ENCODE data around the gene RASL10B. TPM values are rescaled to one million over a fixed set of nuclear protein-coding genes. Genes with fewer than 3 reads are reported as not detected.

RASL10B gene
- total RNA-seq, 1 donor from 2014 or later = 3.3 TPM

DNA sequence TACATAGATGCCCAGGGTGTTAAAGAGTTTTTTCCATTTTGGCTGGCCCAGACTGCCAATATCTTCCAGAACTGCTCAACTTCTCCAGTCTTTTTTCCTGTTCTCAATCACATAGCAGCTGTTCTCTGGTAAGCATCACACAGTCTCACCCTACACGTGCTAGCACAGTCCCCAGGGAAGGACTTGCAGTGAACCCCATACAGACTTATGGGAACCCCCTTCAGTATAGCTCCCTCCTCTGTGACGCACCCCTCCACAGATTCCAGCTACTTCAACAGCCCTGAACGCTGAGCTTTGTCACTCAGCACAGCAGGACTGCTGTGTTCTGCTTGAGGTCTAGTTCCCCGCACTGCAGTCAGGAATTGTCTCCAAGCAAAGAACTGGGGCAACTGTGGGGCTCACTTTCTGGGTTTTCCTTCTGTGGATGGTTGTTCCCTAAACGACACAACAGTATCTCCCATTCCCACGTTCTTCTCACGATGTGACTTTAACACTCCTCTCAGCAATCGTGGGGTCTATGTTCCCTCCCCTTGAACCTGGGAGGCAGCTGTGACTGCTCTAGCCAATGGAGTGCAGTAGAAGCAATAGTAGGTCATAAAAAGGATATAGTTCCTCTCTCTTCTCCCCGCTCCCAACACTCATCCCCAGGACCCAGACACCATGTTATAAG, 60.4 kb downstream of the RASL10B start:
- TF ChIP-seq CTCF (IDR thresholded peaks at IDR 0.05; ENCODE audit: partially characterized antibody, unreplicated experiment) = no peak
- H3K4me3 Mint-ChIP-seq (ENCODE audit: unreplicated experiment) = no peak overlapping the region
- H3K36me3 Mint-ChIP-seq (ENCODE audit: unreplicated experiment) = peaks cover 7% of the 10 kb centered on the region
- H3K27me3 Mint-ChIP-seq (ENCODE audit: unreplicated experiment) = peaks cover 30% of the 10 kb centered on the region
- peaks cover 2% of the 10 kb centered on the region for H3K4me1 Mint-ChIP-seq (ENCODE audit: low read depth, unreplicated experiment)
- H3K9me3 Mint-ChIP-seq (ENCODE audit: unreplicated experiment) = no peaks in the 10 kb centered on the region
- H3K27ac Mint-ChIP-seq (ENCODE audit: unreplicated experiment) = no peak overlapping the region
- DNase-seq = no peak

Other genes with a start within 250 kb of the RASL10B start
- not detected for gene SLFN12L, start 194.0 kb upstream of the RASL10B start, total RNA-seq (ENCODE audit: unreplicated experiment)
- gene SLFN14, start 170.8 kb upstream of the RASL10B start, total RNA-seq (ENCODE audit: unreplicated experiment) = not detected
- 3.1 TPM for gene PEX12, start 153.1 kb upstream of the RASL10B start, total RNA-seq (ENCODE audit: unreplicated experiment)
- 316 TPM for gene AP2B1, start 144.3 kb upstream of the RASL10B start, total RNA-seq (ENCODE audit: unreplicated experiment)
- gene GAS2L2, start 21.6 kb downstream of the RASL10B start, total RNA-seq (ENCODE audit: unreplicated experiment) = 0.27 TPM
- not detected for gene C17orf50, start 29.2 kb downstream of the RASL10B start, total RNA-seq (ENCODE audit: unreplicated experiment)
- gene MMP28, start 64.0 kb downstream of the RASL10B start, total RNA-seq (ENCODE audit: unreplicated experiment) = 0.49 TPM
- 180 TPM for gene TAF15, start 77.8 kb downstream of the RASL10B start, total RNA-seq (ENCODE audit: unreplicated experiment)
- not detected for gene HEATR9, start 137.3 kb downstream of the RASL10B start, total RNA-seq (ENCODE audit: unreplicated experiment)
- gene CCL5, start 148.7 kb downstream of the RASL10B start, total RNA-seq (ENCODE audit: unreplicated experiment) = not detected
- gene RDM1, start 199.1 kb downstream of the RASL10B start, total RNA-seq (ENCODE audit: unreplicated experiment) = not detected
- gene LYZL6, start 212.1 kb downstream of the RASL10B start, total RNA-seq (ENCODE audit: unreplicated experiment) = not detected
- not detected for gene CCL16, start 249.9 kb downstream of the RASL10B start, total RNA-seq (ENCODE audit: unreplicated experiment)